Activated gamma-delta T cell treated with anti-CD3 and anti-CD28 coated beads, Interleukin-2, amount 50 U/mL, for 16 hours (primary cell): Measurements from ENCODE around the gene FFAR3.
"Not testable (repeated sequence)": the region's sequence is repeated elsewhere in the genome, so short reads cannot be mapped to it uniquely, and the experiment has no call there.

Experiments
- DNase-seq: peaks from one replicate; pipeline ENCODE4 v3.0.0-alpha.2; 2020; ENCODE audit warnings: low read depth

The FFAR3 gene

DNA sequence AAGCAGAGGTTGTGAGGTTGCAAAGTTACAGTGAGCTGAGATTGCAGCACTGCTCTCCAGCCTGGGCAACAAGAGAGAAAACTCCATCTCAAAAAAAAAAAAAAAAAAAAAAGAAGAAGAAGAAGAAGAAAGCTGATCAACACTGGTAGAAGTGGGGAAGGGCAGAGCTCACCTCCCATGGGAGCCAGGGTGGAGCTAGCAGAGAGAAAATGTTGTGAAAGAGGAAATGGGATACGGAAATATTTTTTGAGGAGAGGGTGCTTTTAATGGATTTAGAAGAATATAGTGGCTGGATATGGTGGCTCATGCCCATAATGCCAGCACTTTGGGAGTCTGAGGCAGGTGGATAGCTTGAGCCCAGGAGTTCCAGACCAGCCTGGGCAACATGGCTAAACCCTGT is 19.4 kb downstream of the FFAR3 start:
- DNase-seq, result no peak

DNA sequence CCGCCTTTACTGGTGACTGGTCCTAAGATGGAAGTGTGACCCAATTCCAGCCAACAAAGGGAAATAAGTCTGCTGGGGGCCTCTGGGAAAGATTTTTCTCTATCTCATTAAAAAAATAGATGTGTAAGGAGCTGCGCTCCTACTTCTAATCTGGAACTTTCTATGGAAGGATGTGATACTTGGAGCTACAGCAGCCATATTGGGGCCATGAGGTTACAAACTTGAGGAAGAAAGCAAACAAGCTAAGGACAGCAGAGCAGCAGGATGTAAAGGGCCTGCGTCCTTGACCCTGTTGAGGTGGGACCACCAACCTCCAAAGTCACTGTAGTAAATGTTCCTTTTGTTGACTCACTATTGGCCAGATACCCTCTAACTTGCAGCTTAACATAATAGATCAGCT is 20.1 kb downstream of the FFAR3 start:
- DNase-seq, result no peak

DNA sequence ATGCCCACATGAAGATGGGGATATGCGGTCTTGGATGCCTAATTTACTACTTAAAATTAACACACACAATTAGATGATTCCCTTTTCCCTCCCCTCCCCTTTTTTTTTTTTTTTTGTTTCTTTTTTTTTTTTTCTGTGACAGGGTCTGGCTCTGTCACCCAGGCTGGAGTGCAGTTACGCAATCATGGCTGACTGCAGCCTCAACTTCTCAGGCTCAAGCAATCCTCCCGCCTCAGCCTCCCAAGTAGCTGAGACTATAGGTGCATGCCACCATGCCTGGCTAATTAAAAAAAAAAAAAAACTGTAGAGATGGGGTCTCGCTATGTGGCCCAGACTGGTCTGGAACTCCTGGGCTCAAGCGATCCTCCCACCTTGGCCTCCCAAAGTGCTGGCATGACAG is 21.3 kb downstream of the FFAR3 start:
- DNase-seq, result not testable (repeated sequence)

- DNase-seq, result no peak
These were observed 21.7 kb downstream of the FFAR3 start for GRCh38 chr19:35379992-35380391.

DNA sequence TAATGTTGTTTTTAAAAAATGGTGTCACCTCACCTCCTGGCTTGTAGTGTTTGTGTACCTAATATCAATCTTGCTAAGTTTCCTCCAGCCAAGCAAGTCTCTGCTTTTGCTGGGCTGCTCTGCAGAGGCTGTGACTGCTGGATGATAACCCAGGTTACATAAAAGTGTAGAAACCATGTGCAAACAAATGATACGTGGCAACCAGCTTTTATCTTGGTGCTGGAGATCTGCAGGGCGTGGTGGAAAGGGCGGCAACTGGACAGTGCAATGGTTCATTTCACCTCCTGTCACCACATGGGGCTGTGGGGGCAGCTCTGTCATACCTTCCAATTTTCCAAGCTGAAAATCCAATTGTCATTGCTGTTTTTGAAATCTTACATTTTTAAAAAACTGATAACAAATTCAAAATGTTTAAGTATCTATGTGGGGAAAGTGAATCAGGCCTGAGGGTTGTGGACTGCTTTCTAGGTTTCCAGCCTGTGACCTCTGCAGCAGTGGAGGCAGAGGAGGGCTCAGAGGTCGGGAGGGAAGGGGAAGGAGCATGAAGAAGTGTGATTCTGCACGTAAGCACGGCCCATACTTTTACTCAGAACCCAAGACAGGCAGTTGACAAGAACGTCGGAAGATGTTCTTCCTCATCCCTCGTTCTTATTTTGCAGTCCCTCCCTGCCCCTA is 22.3 kb downstream of the FFAR3 start:
- DNase-seq, result no peak

DNA sequence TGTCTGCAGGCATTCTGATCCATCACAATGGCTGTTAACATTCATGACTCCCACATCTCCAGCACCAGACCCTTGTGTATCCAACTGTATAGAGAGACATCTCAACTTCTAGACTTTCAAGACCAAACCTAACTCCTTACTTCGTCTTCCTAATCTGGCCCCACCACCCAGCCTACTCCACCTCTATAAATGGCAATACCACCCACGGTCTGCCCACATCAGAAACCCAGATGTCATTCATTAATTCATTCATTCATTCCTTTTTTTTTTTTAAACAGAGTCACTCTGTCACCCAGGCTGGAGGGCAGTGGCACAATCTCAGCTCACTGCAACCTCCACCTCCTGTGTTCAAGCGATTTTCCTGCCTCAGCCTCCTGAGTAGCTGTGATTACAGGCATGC is 23.1 kb downstream of the FFAR3 start:
- no peak for DNase-seq

GRCh38 chr19:35381926-35382325 is 23.7 kb downstream of the FFAR3 start:
- DNase-seq, result no peak

- no peak for DNase-seq
These were observed 25.3 kb downstream of the FFAR3 start for GRCh38 chr19:35383536-35383935.

- no peak for DNase-seq
These were observed 30.2 kb downstream of the FFAR3 start for GRCh38 chr19:35388277-35389054.

DNA sequence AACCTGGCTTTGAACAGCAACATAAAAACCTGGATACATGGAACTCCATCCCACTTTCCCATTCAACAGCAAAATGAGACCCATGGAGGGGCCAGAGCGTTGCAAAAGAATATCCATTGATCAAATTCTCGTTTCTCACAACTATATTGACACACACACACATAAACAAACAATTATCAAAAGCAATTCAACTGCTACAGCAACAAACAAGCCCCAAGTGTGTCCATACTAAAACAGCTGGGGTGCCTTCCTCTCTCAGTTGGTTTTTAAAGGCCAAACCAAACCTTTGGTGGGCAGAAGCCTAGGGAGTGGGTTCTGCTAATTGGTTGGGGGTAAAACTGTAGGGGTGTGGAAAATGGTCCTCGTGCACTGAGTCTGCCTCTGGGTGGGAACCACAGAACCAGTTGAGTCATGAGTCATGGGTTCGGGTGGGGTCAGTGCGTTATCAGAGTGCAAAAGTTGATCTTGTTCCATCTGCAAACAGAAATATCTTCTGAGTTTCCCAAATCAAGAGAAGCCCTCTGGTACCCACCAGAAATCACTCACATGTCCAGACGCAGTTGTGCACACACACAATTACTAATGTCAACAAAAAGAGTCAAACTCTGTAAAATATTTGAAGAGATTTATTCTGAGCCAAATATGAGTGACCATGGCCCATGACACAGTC is 31.1 kb downstream of the FFAR3 start:
- no peak for DNase-seq

- DNase-seq, result no peak
These were observed 34.8 kb downstream of the FFAR3 start for GRCh38 chr19:35392742-35393715.

DNA sequence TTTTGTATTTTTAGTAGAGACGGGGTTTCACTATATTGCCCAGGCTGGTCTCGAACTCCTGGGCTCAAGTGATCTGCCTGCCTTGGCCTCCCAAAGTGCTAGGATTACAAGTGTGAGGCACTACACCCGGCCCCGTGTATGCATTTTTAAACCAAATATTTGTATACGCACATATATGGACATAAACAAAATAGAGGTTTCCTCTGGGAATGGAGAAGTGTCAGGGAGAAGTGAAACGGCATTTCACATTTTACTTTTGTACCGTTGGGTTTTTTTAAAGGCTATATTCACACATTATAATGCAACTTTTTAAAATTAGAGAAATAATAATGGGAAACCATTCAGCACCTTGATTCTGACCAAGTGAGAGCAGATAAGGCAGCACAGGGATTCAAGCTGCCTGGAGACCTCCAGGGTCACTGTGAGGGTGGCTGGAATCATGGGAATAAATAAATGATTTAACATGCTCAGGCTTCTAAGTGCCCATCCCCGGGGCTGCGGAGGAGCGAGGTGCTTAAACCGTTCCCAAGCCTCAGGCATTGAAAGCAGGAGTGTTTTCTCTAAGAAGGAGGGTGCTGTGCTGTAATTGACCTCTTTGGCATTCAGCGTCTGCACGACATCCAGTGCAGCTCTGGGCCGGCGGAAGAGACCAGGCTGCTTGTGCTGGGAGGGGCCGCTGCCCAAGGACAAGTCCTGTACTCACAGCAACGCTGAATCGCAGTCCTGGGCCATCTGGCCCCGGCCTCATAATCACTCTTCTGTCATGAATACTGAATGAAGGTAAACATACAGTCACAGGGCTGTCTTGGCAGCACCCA is 37.3 kb downstream of the FFAR3 start:
- no peak for DNase-seq

GRCh38 chr19:35396240-35396885 is 38.1 kb downstream of the FFAR3 start:
- no peak for DNase-seq

- no peak for DNase-seq
These were observed 38.8 kb downstream of the FFAR3 start for GRCh38 chr19:35397064-35397463.

DNA sequence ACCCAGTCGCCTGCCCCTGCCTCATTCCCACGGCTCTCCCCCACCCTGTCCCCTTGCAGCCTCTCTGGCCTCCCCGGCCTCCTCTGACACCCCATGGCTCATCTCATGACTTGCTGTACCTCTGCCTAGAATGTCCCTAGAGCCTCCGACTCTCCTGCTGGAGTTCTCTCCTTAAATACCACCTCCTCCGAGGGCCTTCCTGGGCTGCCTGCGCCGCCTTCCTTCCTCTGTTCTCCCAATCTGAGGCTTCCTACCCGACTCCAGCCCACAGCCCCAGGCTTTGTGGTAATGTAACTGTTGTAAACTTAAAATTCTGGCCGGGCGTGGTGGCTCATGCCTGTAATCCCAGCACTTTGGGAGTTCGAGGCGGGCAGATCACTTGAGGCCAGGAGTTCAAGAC is 40.3 kb downstream of the FFAR3 start:
- no peak for DNase-seq

DNA sequence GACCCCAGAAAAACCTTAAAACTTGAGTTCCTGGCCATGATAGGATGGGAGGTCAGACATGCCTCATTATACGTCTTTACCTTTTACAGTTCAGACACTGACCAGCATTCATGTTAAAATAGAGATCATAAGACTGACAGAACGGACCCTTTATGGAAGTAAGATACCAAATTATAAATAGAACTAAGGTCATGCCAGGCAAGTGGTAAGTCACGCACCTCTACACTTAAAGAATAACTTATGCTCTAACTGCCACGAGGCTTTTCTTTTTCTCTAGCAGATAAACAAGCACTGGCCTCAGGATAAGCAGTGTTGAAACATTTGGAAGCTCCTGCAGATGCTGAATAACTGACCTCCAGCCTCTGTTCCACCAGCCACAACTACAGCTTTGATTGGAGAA is 41.0 kb downstream of the FFAR3 start:
- no peak for DNase-seq

DNA sequence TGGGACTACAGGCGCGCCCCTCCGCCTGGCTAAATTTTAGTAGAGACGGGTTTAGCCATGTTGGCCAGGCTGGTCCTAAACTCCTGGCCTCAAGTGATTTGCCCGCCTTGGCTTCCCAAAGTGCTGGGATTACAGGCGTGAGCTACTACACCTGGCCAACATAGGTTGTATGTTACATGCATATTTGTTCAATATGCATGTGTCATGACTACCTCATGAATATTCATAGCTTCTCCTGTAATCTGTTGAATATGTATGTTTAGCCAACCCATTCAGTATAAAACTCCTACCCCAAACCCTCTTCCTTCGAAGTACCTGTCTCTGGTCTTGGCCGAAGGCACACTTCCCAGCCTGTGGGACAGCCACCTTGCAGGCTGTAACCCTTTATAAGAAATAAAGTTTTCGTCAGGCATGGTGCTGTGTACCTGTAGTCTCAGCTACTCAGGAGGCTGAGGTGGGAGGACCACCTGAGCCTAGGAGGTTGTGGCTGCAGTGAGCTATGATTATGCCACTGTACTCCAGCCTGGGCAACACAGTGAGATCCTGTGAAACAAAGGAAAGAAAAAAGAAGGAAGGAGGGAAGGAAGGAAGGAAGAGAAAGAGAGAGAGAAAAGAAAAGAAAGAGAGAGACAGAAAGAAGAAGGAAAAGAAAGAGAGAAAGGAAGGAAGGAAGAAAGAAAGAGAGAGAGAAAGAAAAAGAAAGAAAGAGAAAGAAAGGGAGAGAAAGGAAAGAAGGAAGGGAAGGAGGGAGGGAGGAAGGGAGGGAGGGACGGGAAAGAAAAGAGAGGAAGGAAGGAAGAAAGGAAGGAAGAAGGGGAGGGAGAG is 41.9 kb downstream of the FFAR3 start:
- DNase-seq, result no peak

DNA sequence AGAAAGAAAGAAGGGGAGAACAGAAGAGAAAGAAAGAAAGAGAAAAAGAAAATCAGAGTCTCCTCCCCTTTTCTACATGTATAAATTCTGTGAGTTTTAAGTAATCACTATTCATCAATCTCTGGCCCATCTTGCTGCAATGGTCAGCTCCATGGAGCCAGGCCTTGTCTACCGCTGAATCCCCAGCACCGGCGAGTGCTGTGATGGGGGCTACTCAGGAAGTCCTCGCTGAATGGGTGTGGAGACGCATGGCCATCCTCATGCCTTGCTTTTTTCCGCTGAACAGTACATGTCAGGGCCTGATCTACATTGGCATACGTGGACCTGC is 42.5 kb downstream of the FFAR3 start:
- no peak for DNase-seq

DNA sequence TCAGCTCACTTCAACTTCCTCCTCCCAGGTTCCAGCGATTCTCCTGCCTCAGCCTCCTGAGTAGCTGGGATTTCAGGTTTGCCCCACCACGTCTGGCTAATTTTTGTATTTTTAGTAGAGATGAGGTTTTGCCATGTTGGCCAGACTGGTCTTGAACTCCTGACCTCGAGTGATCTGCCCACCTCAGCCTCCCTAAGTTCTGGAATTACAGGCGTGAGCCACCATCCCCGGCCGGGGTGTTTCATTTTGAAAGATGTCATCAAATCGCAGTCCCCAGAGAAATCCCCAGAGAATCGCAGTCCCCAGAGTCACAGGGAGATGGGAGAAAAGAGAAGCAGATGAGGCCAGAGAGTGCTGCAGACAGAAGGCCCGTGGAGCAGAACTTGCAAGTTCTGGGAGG is 43.2 kb downstream of the FFAR3 start:
- not testable (repeated sequence) for DNase-seq
